Prostate gland (tissue), 2 donors: ENCODE results near the gene MBNL2. TPM values are rescaled to one million over a fixed set of nuclear protein-coding genes. Genes with fewer than 3 reads are reported as not detected.

Source experiments
- DNase-seq: peaks from one replicate; pipeline ENCODE4 v3.0.0-alpha.2; 2019; ENCODE audit warnings: low spot score
- H3K27ac ChIP-seq, 2 donors: fragments of 200-600 bp; sonication (generic); 2 replicates each; pipeline ENCODE4 v1.5.1; 2017 to 2019
- H3K27me3 ChIP-seq: fragments of 200-600 bp; sonication (generic); replicated peaks from 2 replicates; pipeline ENCODE4 v1.5.1; 2019; ENCODE audit not compliant: insufficient read depth
- H3K36me3 ChIP-seq, 2 donors: fragments of 200-600 bp; sonication (generic); 1 replicate in 1 of 2; 2 replicates in 1 of 2; pipeline versions ENCODE4 v1.5.1 to v1.8.1; 2017 to 2019
- H3K4me1 ChIP-seq: fragments of 200-600 bp; sonication (generic); replicated peaks from 2 replicates; pipeline ENCODE4 v1.5.1; 2019
- H3K4me3 ChIP-seq, 2 donors: fragments of 200-600 bp; sonication (generic); 2 replicates each; pipeline ENCODE4 v1.5.1; 2017 to 2019
- H3K9me3 ChIP-seq: fragments of 200-600 bp; sonication (generic); 2 replicates; pipeline ENCODE4 v1.5.1; 2017
- CTCF ChIP-seq, 4 experiments: fragments of 200-600 bp in 2 of 4; fragments of 450-650 bp in 2 of 4; sonication (generic) in 2 of 4; IDR thresholded peaks; 1 replicate in 3 of 4; 2 replicates in 1 of 4; pipeline ENCODE4 v1.5.1; 2016 to 2019; ENCODE audit warnings: antibody characterized with exemption in 4 of 4, mild to moderate bottlenecking in 2 of 4, moderate library complexity in 2 of 4
- POLR2A ChIP-seq: fragments of 450-650 bp; IDR thresholded peaks from one replicate; pipeline ENCODE4 v1.6.1; 2016; ENCODE audit warnings: antibody characterized with exemption, mild to moderate bottlenecking
- POLR2AphosphoS5 ChIP-seq: sonication (generic); formaldehyde crosslinking; IDR thresholded peaks from one replicate; pipeline ENCODE4 v1.6.1; 2017; ENCODE audit warnings: antibody characterized with exemption
- WGBS: methylation state at CpG from one replicate; pipeline ENCODE4 v1.1.5; 2018; 5-methylcytosine and 5-hydroxymethylcytosine counted together
- intact Hi-C: fragments of 100-400 bp; cut with DNase I; formaldehyde crosslinking; loops from one replicate; pipeline ENCODE4 v1.14.2; 2022
- total RNA-seq, 2 donors: library from RNA; depleted of rRNA; stranded (reverse); fragments of >200 nt; gene quantifications; one replicate each; pipeline ENCODE4 v1.1.0, GENCODE V29; 2016

Gene MBNL2
- total RNA-seq, 2 donors from 2014 or later: 59.1 to 85.7 TPM

- H3K27me3 ChIP-seq: no peaks in the 10 kb centered on the region
- intact Hi-C loops: no loop called here
- WGBS: 30% methylated on average over 1 of the region's 1 CpG
- H3K9me3 ChIP-seq: no peaks in the 10 kb centered on the region
- no peak for DNase-seq
- no peak overlapping the region for H3K4me3 ChIP-seq
- no peaks in the 10 kb centered on the region for H3K36me3 ChIP-seq
- H3K4me1 ChIP-seq: no peaks in the 10 kb centered on the region
- H3K27ac ChIP-seq: no peak overlapping the region
- no peak for TF ChIP-seq POLR2AphosphoS5
- no peak for TF ChIP-seq POLR2A
- TF ChIP-seq CTCF (IDR thresholded peaks at IDR 0.05): no peak
Observed at GRCh38 chr13:97413694-97414093, 191.6 kb downstream of the MBNL2 start.

- Histone ChIP-seq H3K9me3 (no peaks in the 10 kb centered on the region), H3K27ac (no peak overlapping the region), H3K27me3 (no peaks in the 10 kb centered on the region), H3K36me3 (no peaks in the 10 kb centered on the region), H3K4me3 (no peak overlapping the region), H3K4me1 (no peaks in the 10 kb centered on the region)
- intact Hi-C loops: no loop called here
- WGBS: 51% methylated on average over 4 of the region's 4 CpGs
- TF ChIP-seq CTCF (IDR thresholded peaks at IDR 0.05) (no peak), POLR2A (no peak), POLR2AphosphoS5 (no peak)
- no peak for DNase-seq
Observed at GRCh38 chr13:97414392-97414791, 192.3 kb downstream of the MBNL2 start.

DNA sequence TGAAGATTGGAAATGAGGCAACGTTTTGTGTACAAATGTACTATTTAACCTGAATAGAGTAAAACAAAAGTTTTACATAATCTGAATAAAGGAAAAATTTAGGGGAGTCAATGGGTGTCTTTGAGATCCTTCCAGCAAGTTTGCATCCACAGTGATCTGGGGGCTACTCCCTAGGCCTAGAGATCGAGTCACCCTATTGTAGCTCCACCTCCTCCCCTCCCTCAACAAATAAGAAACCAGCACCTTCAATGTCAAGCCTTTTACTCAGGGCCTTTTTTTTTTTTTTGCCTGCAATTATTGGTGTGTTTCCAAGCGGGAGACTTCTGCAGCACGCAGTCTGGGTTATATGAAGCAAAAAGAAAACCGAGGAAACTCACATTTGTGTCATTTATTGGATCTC is 195.6 kb downstream of the MBNL2 start:
- no peak for DNase-seq
- TF ChIP-seq CTCF (IDR thresholded peaks at IDR 0.05) (no peak), POLR2AphosphoS5 (no peak), POLR2A (no peak)
- Histone ChIP-seq H3K4me1 (no peaks in the 10 kb centered on the region), H3K27ac (no peak overlapping the region), H3K27me3 (no peaks in the 10 kb centered on the region), H3K9me3 (no peaks in the 10 kb centered on the region), H3K4me3 (no peak overlapping the region), H3K36me3 (no peaks in the 10 kb centered on the region)
- intact Hi-C loops: no loop called here
- 29% methylated on average over 5 of the region's 5 CpGs for WGBS

DNA sequence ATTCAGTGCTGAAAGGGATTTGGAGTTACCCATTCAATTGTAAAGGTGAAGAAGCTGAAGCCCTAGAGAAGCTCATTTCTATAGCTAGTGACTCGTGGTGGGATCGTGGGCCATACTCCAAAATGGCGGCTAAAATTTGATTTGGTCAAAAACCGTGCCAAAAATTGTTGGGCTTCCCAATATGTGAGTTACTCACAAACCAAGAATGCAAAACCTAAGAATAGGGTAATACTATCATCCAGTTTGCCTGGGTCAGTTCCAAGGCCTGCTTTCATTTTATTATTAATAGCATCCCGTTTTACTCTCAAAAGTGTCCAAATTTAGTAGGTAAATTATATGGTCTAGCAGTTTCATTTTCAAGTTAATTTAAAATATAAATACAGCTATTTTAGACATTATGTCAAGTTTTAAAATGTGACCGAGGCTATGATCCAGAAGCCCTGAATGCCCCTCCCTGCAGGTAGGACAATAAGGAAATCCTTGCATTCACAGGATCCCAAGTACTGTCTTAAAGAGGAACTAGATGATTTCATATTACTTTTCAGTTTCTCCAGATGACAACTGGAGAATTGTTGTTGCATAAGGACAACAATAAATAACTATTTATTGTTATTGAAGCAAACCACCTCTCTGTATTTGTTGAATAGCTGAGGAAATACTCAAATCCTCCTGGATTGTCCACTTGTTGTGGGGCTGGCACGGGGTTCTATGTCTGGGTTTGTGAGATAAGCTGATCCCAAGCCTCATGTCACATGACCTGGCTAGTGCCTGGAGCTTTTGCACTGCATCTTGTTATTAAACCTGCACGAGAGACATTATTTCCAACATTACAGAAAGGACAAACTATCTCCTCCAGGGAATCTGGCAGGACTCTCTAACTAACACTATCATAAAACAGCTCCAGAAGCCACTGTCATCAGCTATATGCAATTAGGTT is 200.3 kb downstream of the MBNL2 start:
- TF ChIP-seq POLR2AphosphoS5 (no peak), CTCF (IDR thresholded peaks at IDR 0.05) (no peak), POLR2A (no peak)
- no peaks in the 10 kb centered on the region for H3K27me3 ChIP-seq
- no peaks in the 10 kb centered on the region for H3K9me3 ChIP-seq
- intact Hi-C loops: no loop called here
- no peak overlapping the region for H3K4me3 ChIP-seq
- no peaks in the 10 kb centered on the region for H3K36me3 ChIP-seq
- no peak for DNase-seq
- no peak overlapping the region for H3K27ac ChIP-seq
- WGBS: 83% methylated on average over 8 of the region's 8 CpGs
- no peaks in the 10 kb centered on the region for H3K4me1 ChIP-seq
